K562 (cell line): Measurements from ENCODE around the gene MFAP2. TPM values are rescaled to one million over a fixed set of nuclear protein-coding genes. Genes with fewer than 3 reads are reported as not detected.

ENCODE experiments used
- ATAC-seq: fragments of 200-7000 bp; cut with Tn5 transposase; 3 replicates; pipeline ENCODE4 v1.9.1; 2020; ENCODE audit warnings: moderate library complexity
- BruUV-seq: library from RNA; stranded (reverse); fragments of 400-500 nt; replicated peaks from 2 replicates; lab custom pipeline; 2021; lab: Mats Ljungman, UMichigan
- CTCF ChIA-PET: fragments of 300-600 bp; formaldehyde crosslinking; extraction: SDS; loops from one replicate; lab custom pipeline; 2021; ENCODE audit warnings: low intra/inter-chr PET ratio; lab: Yijun Ruan, JAX
- POLR2A ChIA-PET: fragments of 300-600, 350-650 bp; sonication (Branson Sonifier 250); formaldehyde crosslinking; extraction: SDS; loops from one replicate; lab custom pipeline; 2021; ENCODE audit warnings: antibody characterized with exemption, inconsistent platforms; lab: Yijun Ruan, JAX
- DNase-seq, 4 experiments: peaks; one replicate each; pipeline versions ENCODE4 v3.0.0 to v3.0.0-alpha.2; 2011 to 2018; ENCODE audit warnings: low spot score in 3 of 4, mixed read lengths in 3 of 4; ENCODE audit errors: extremely low read depth in 1 of 4
- FAIRE-seq: peaks from 2 replicates; lab custom pipeline; 2011; peaks lifted over from hg19 to GRCh38; lab: Jason Lieb, UNC
- H2AFZ ChIP-seq: 2 replicates; pipeline ENCODE4 v1.6.0; 2011; ENCODE audit warnings: low read depth, low read length, control low read depth, inconsistent platforms
- H3K27ac ChIP-seq: fragments of 200-600 bp; 3 replicates; pipeline ENCODE4 v1.8.0; 2011; ENCODE audit warnings: low read depth, mild to moderate bottlenecking, control low read depth, inconsistent platforms, low read length, moderate library complexity, mixed read lengths; ENCODE audit errors: extremely low read depth
- H3K27me3 ChIP-seq, 2 experiments: fragments of 300-600 bp in 1 of 2; 2 replicates in 1 of 2; 3 replicates in 1 of 2; pipeline versions ENCODE4 v1.6.0 to v1.8.0; 2011; ENCODE audit warnings: inconsistent platforms in 2 of 2, low read length in 2 of 2, mild to moderate bottlenecking in 1 of 2, mixed read lengths in 1 of 2, moderate library complexity in 1 of 2; ENCODE audit not compliant: control insufficient read depth in 2 of 2, insufficient read depth in 2 of 2
- H3K36me3 ChIP-seq: fragments of 300-600 bp; 3 replicates; pipeline ENCODE4 v1.8.0; 2011; ENCODE audit warnings: mild to moderate bottlenecking, low read length, inconsistent platforms; ENCODE audit not compliant: control insufficient read depth, insufficient read depth
- H3K4me1 ChIP-seq, 2 experiments: fragments of 200-600 bp in 1 of 2; replicated peaks in 1 of 2; 2 replicates in 1 of 2; 3 replicates in 1 of 2; pipeline versions ENCODE4 v1.5.1 to v1.8.0; 2011; ENCODE audit warnings: inconsistent platforms in 2 of 2, low read length in 2 of 2, mild to moderate bottlenecking in 1 of 2, mixed read lengths in 1 of 2, moderate library complexity in 1 of 2; ENCODE audit not compliant: control insufficient read depth in 2 of 2, insufficient read depth in 2 of 2
- H3K4me2 ChIP-seq: 2 replicates; pipeline ENCODE4 v1.6.1; 2011; ENCODE audit warnings: low read length, control low read depth, inconsistent platforms, mixed read lengths; ENCODE audit not compliant: insufficient read depth
- H3K4me3 ChIP-seq: fragments of 200-600 bp; sonication (generic), shearing (Covaris generic); 2 replicates; pipeline ENCODE4 v1.5.1; 2016; ENCODE audit warnings: control low read depth, inconsistent platforms
- H3K79me2 ChIP-seq: fragments of 200-600 bp; 3 replicates; pipeline ENCODE4 v1.8.0; 2011; ENCODE audit warnings: low read length, inconsistent platforms; ENCODE audit not compliant: control insufficient read depth, insufficient read depth
- H3K9ac ChIP-seq, 2 experiments: 2 replicates each; pipeline versions ENCODE4 v1.6.0 to v1.6.1; 2011; ENCODE audit warnings: low read depth in 2 of 2, low read length in 2 of 2, control low read depth in 1 of 2, inconsistent platforms in 1 of 2, mild to moderate bottlenecking in 1 of 2, mixed read lengths in 1 of 2; ENCODE audit not compliant: insufficient read depth in 1 of 2
- H3K9me1 ChIP-seq: one replicate; pipeline ENCODE4 v1.6.0; 2011; ENCODE audit warnings: inconsistent platforms, mild to moderate bottlenecking, low read length, moderate library complexity; ENCODE audit not compliant: control insufficient read depth, insufficient read depth
- H3K9me3 ChIP-seq: replicated peaks from 2 replicates; pipeline ENCODE4 v1.5.1; 2011; ENCODE audit warnings: low read depth, low read length, inconsistent platforms; ENCODE audit not compliant: control insufficient read depth, insufficient read depth
- H4K20me1 ChIP-seq: replicated peaks from 2 replicates; pipeline ENCODE4 v1.6.1; 2011; ENCODE audit warnings: low read length, inconsistent platforms, mixed read lengths; ENCODE audit not compliant: control insufficient read depth, insufficient read depth
- AFF4 ChIP-seq: sonication (generic); formaldehyde crosslinking; IDR thresholded peaks from 2 replicates; pipeline ENCODE4 v1.8.0; 2023; ENCODE audit warnings: mild to moderate bottlenecking, missing genetic modification reagents
- CBX2 ChIP-seq: fragments of 200-600 bp; sonication (generic); IDR thresholded peaks from one replicate; pipeline ENCODE4 v1.6.1; 2012; ENCODE audit warnings: mild to moderate bottlenecking, low read length, inconsistent platforms; ENCODE audit not compliant: insufficient read depth, poor library complexity, severe bottlenecking
- ELF1 ChIP-seq: fragments of 200-800 bp; sonication (Bioruptor generic); IDR thresholded peaks from 2 replicates; pipeline ENCODE4 v1.6.1; 2016; ENCODE audit warnings: missing genetic modification characterization, missing compliant biosample characterization
- FOSL1 ChIP-seq: fragments of 200-800 bp; sonication (Bioruptor generic); conservative IDR thresholded peaks from 2 replicates; pipeline ENCODE4 v1.6.1; 2016; ENCODE audit warnings: missing genetic modification characterization, missing compliant biosample characterization
- HIVEP1 ChIP-seq: fragments of 250-450 bp; sonication (Bioruptor Pico); IDR thresholded peaks from 2 replicates; pipeline ENCODE4 v1.4.0; 2020; ENCODE audit warnings: mild to moderate bottlenecking
- USF2 ChIP-seq: sonication (generic); formaldehyde crosslinking; IDR thresholded peaks from 2 replicates; pipeline ENCODE4 v1.5.0; 2020; ENCODE audit warnings: missing genetic modification reagents
- ZBTB9 ChIP-seq: fragments of 450-650 bp; formaldehyde crosslinking; IDR thresholded peaks from 2 replicates; pipeline ENCODE4 v1.4.0; 2020; ENCODE audit warnings: mild to moderate bottlenecking, moderate library complexity
- ZNF212 ChIP-seq: fragments of 450-650 bp; formaldehyde crosslinking; IDR thresholded peaks from 2 replicates; pipeline ENCODE4 v1.4.0; 2020; ENCODE audit warnings: mild to moderate bottlenecking
- ZNF717 ChIP-seq: fragments of 250-450 bp; sonication (Bioruptor Pico); IDR thresholded peaks from 2 replicates; pipeline ENCODE4 v1.5.0; 2021
- WGBS: fragments of 100-300 bp; shearing (Covaris generic); methylation state at CpG from one replicate; pipeline ENCODE4 v1.1.6; 2016; ENCODE audit warnings: low coverage, mixed read lengths; ENCODE audit not compliant: insufficient coverage; ENCODE audit errors: missing lambda C conversion rate; 5-methylcytosine and 5-hydroxymethylcytosine counted together
- in situ Hi-C: fragments of 300-500 bp; cut with MboI; formaldehyde crosslinking; loops from 4 replicates; pipeline ENCODE4 v1.15.0; 2018; ENCODE audit warnings: inconsistent platforms, mixed read lengths
- intact Hi-C: fragments of 100-400 bp; cut with micrococcal nuclease; formaldehyde crosslinking; loops from 2 replicates; pipeline ENCODE4 v1.14.2; 2022
- polyA plus RNA-seq, 8 experiments: library from polyadenylated mRNA; depleted of rRNA in 4 of 8; stranded (reverse) in 5 of 8; unstranded in 3 of 8; fragments of >200 nt; fragmentation: Nextera tagmentation in 2 of 8; fragmentation: Illumina TruSeq in 1 of 8; extraction: Ambion mirVana in 2 of 8; extraction: Trizol in 1 of 8; gene quantifications; 2 replicates each; pipeline versions ENCODE4 v1.2.1 to v1.2.3, GENCODE V29; 2011 to 2014; ENCODE audit warnings: inconsistent platforms in 1 of 8, missing spikeins in 1 of 8
- total RNA-seq, 7 experiments: library from RNA; depleted of rRNA in 6 of 7; stranded (reverse); fragments of >200 nt in 6 of 7; fragmentation: Illumina TruSeq in 2 of 7; extraction: Trizol in 2 of 7; gene quantifications; 2 replicates each; pipeline versions ENCODE4 v1.2.1 to v1.2.3, GENCODE V29; 2011 to 2021; ENCODE audit warnings: low replicate concordance in 1 of 7

Gene MFAP2
- total and polyA plus RNA-seq, 9 of the 15 experiments (the other 6 are each of a cell fraction or from before 2014, with no cell fraction given), result not detected

GRCh38 chr1:17007121-17007520, 26.7 kb upstream of the MFAP2 start:
- no peaks in the 10 kb centered on the region for H3K9me3 ChIP-seq
- no peak overlapping the region for H3K4me3 ChIP-seq
- H3K79me2 ChIP-seq, result no peaks in the 10 kb centered on the region; the same call in 2 of the 3 replicates
- no TSS peak for BruUV-seq
- no peak overlapping the region for H3K4me2 ChIP-seq
- no peaks in the 10 kb centered on the region for H4K20me1 ChIP-seq
- ChIA-PET POLR2A (interaction anchor here (0.6 to 0.9 kb wide), 4 partner anchors 13 to 403 kb away, joined by 3 read pairs; no protein-coding TSS in a partner anchor), CTCF (no interaction called here)
- H3K9ac ChIP-seq, result no peak overlapping the region
- TF ChIP-seq USF2 (no peak), AFF4 (CRISPR knock-in tag) (no peak), FOSL1 (tag) (no peak), ELF1 (tag) (no peak), CBX2 (no peak), ZNF717 (no peak), ZNF212 (CRISPR knock-in tag) (no peak), ZBTB9 (CRISPR knock-in tag) (no peak), HIVEP1 (CRISPR knock-in tag) (no peak)
- in situ Hi-C loops, result no loop called here
- peaks cover 24% of the 10 kb centered on the region; the same call in 2 of the 3 replicates for H3K36me3 ChIP-seq
- H3K9me1 ChIP-seq, result no peaks in the 10 kb centered on the region
- FAIRE-seq (no peak), ATAC-seq (no peak), DNase-seq (no peak)
- intact Hi-C loops, result no loop called here
- peaks cover 6 to 27% of the 10 kb centered on the region in 2 experiments; a peak in 3 of 5 replicates for H3K4me1 ChIP-seq
- no peaks in the 10 kb centered on the region for H3K27me3 ChIP-seq
- H3K27ac ChIP-seq, result no peak overlapping the region
- no peak overlapping the region for H2AFZ ChIP-seq
- 86% methylated on average over 8 of the region's 8 CpGs for WGBS
